GM12878 (cell line): ENCODE measurements around the gene ABCC5. TPM values are rescaled to one million over a fixed set of nuclear protein-coding genes. Genes with fewer than 3 reads are reported as not detected.

Experiments used
- ATAC-seq: fragments of 200-7000 bp; cut with Tn5 transposase; 3 replicates; pipeline ENCODE4 v1.9.1; 2020; ENCODE audit warnings: mild to moderate bottlenecking, moderate library complexity
- BruUV-seq: library from RNA; stranded (reverse); fragments of 400-500 nt; replicated peaks from 2 replicates; lab custom pipeline; 2021; lab: Mats Ljungman, UMichigan
- CTCF ChIA-PET: fragments of 300-600 bp; sonication (Branson Sonifier 250); formaldehyde crosslinking; extraction: SDS; loops from one replicate; lab custom pipeline; 2021; ENCODE audit warnings: inconsistent platforms; lab: Yijun Ruan, JAX
- POLR2A ChIA-PET: fragments of 350-600 bp; formaldehyde crosslinking; extraction: SDS; loops from one replicate; lab custom pipeline; 2021; ENCODE audit warnings: inconsistent platforms; lab: Charles Lee
- RAD21 ChIA-PET: fragments of 300-600 bp; sonication (Branson Sonifier 250); formaldehyde crosslinking; loops from one replicate; lab custom pipeline; 2023; ENCODE audit warnings: antibody characterized with exemption; ENCODE audit not compliant: unreplicated experiment; lab: Charles Lee
- SMC1A ChIA-PET: fragments of 300-600 bp; sonication (Branson Sonifier 250); formaldehyde crosslinking; loops from one replicate; lab custom pipeline; 2023; ENCODE audit not compliant: unreplicated experiment, uncharacterized antibody; lab: Charles Lee
- DNase-seq: peaks from one replicate; pipeline ENCODE4 v3.0.0-alpha.2; 2011; ENCODE audit warnings: low read depth, low spot score
- FAIRE-seq: peaks from 3 replicates; lab custom pipeline; 2011; peaks lifted over from hg19 to GRCh38; lab: Jason Lieb, UNC
- H2AFZ ChIP-seq: 2 replicates; pipeline ENCODE4 v1.6.0; 2011; ENCODE audit warnings: low read depth, low read length, control low read depth; ENCODE audit not compliant: control insufficient read depth
- H3K27ac ChIP-seq: 2 replicates; pipeline ENCODE4 v1.5.1; 2011; ENCODE audit warnings: control low read depth; ENCODE audit not compliant: control insufficient read depth, insufficient read depth
- H3K27me3 ChIP-seq, 2 experiments: replicated peaks in 1 of 2; 2 replicates each; pipeline versions ENCODE4 v1.6.0 to v1.6.1; 2011; ENCODE audit warnings: low read length in 1 of 2; ENCODE audit not compliant: control insufficient read depth in 2 of 2, insufficient read depth in 2 of 2
- H3K36me3 ChIP-seq, 2 experiments: 2 replicates each; pipeline ENCODE4 v1.5.1; 2011; ENCODE audit warnings: low read length in 1 of 2; ENCODE audit not compliant: control insufficient read depth in 2 of 2, insufficient read depth in 2 of 2
- H3K4me1 ChIP-seq: 2 replicates; pipeline ENCODE4 v1.6.1; 2011; ENCODE audit warnings: mild to moderate bottlenecking, low read length, moderate library complexity, mixed read lengths; ENCODE audit not compliant: control insufficient read depth, insufficient read depth
- H3K4me2 ChIP-seq: 2 replicates; pipeline ENCODE4 v1.6.0; 2011; ENCODE audit warnings: control low read depth; ENCODE audit not compliant: control insufficient read depth, insufficient read depth
- H3K4me3 ChIP-seq: fragments of 200-600 bp; sonication (generic); 2 replicates; pipeline ENCODE4 v1.5.1; 2016
- H3K79me2 ChIP-seq: 2 replicates; pipeline ENCODE4 v1.6.0; 2011; ENCODE audit warnings: low read length; ENCODE audit not compliant: control insufficient read depth, insufficient read depth
- H3K9ac ChIP-seq: 2 replicates; pipeline ENCODE4 v1.8.0; 2011; ENCODE audit warnings: low read length, control low read depth, mixed read lengths; ENCODE audit not compliant: control insufficient read depth, insufficient read depth
- H3K9me3 ChIP-seq: replicated peaks from 3 replicates; pipeline ENCODE4 v1.5.1; 2011; ENCODE audit warnings: mild to moderate bottlenecking, low read length; ENCODE audit not compliant: control insufficient read depth, insufficient read depth
- H4K20me1 ChIP-seq: 2 replicates; pipeline ENCODE4 v1.6.0; 2011; ENCODE audit not compliant: control insufficient read depth, insufficient read depth
- ATF2 ChIP-seq: IDR thresholded peaks from 2 replicates; pipeline ENCODE4 v1.6.1; 2012; ENCODE audit warnings: low read length, inconsistent platforms
- BACH1 ChIP-seq: fragments of 450-650 bp; IDR thresholded peaks from 2 replicates; pipeline ENCODE4 v1.6.1; 2017; ENCODE audit warnings: mild to moderate bottlenecking, borderline replicate concordance
- HSF1 ChIP-seq: fragments of 150-350 bp; IDR thresholded peaks from 2 replicates; pipeline ENCODE4 v1.6.1; 2014; ENCODE audit warnings: mild to moderate bottlenecking, low read depth, low read length
- LARP7 ChIP-seq: fragments of 450-650 bp; IDR thresholded peaks from 2 replicates; pipeline ENCODE4 v1.6.1; 2017; ENCODE audit warnings: mild to moderate bottlenecking
- MEF2A ChIP-seq: IDR thresholded peaks from 2 replicates; pipeline ENCODE4 v1.6.1; 2011; ENCODE audit warnings: low read depth, mild to moderate bottlenecking, low read length, moderate library complexity; ENCODE audit not compliant: insufficient read depth
- MYB ChIP-seq: fragments of 150-350 bp; IDR thresholded peaks from 2 replicates; pipeline ENCODE4 v1.6.1; 2014; ENCODE audit warnings: mild to moderate bottlenecking, low read depth, low read length, borderline replicate concordance
- ZBED1 ChIP-seq: IDR thresholded peaks from 2 replicates; pipeline ENCODE4 v1.6.1; 2016; ENCODE audit warnings: borderline replicate concordance
- WGBS: methylation state at CpG from one replicate; pipeline ENCODE4 v1.1.6; 2016; ENCODE audit warnings: low lambda C conversion rate; ENCODE audit not compliant: insufficient replicate concordance, insufficient coverage; ENCODE audit errors: missing lambda C conversion rate; 5-methylcytosine and 5-hydroxymethylcytosine counted together
- in situ Hi-C: fragments of 300-500 bp; cut with MboI; formaldehyde crosslinking; loops from 9 replicates; pipeline ENCODE4 v1.14.3; 2018; ENCODE audit warnings: mixed read lengths
- intact Hi-C: fragments of 100-400 bp; cut with micrococcal nuclease; formaldehyde crosslinking; loops from one replicate; pipeline ENCODE4 v1.14.2; 2022; ENCODE audit not compliant: unreplicated experiment
- polyA plus RNA-seq, 11 experiments: library from polyadenylated mRNA; depleted of rRNA in 4 of 11; unstranded in 6 of 11; stranded (reverse) in 5 of 11; fragments of >200 nt; fragmentation: Nextera tagmentation in 4 of 11; fragmentation: Illumina TruSeq in 1 of 11; extraction: Ambion mirVana in 4 of 11; extraction: Trizol in 1 of 11; gene quantifications; 1 replicate in 1 of 11; 2 replicates in 10 of 11; pipeline versions ENCODE4 v1.2.1 to v1.2.3, GENCODE V29; 2011 to 2016; ENCODE audit warnings: inconsistent platforms in 2 of 11, missing spikeins in 2 of 11, low read depth in 1 of 11
- total RNA-seq, 4 experiments: library from RNA; depleted of rRNA in 3 of 4; stranded (reverse); fragments of >200 nt in 3 of 4; fragmentation: Illumina TruSeq in 1 of 4; extraction: Trizol in 1 of 4; gene quantifications; 2 replicates each; pipeline versions ENCODE4 v1.2.1 to v1.2.3, GENCODE V29; 2013 to 2021

ABCC5 gene
- total and polyA plus RNA-seq, 10 of the 15 experiments (the other 5 are each of a cell fraction or from before 2014, with no cell fraction given): 6.0 to 17.8 (median 9.7) TPM

GRCh38 chr3:183879243-183879642 lies 138.4 kb downstream of the ABCC5 start:
- intact Hi-C loops: no loop called here
- Histone ChIP-seq H3K4me1 (peaks cover 4% of the 10 kb centered on the region), H3K9ac (no peak overlapping the region), H2AFZ (no peak overlapping the region), H3K4me3 (no peak overlapping the region), H3K4me2 (no peak overlapping the region), H4K20me1 (no peaks in the 10 kb centered on the region; the same call in none of the 2 replicates), H3K27ac (no peak overlapping the region), H3K79me2 (peaks cover 57% of the 10 kb centered on the region), H3K27me3 (no peaks in the 10 kb centered on the region), H3K9me3 (no peaks in the 10 kb centered on the region), H3K36me3 (peaks cover 0 to 11% of the 10 kb centered on the region in 2 experiments; a peak in 3 of 4 replicates)
- no peak for DNase-seq
- ChIA-PET CTCF (interaction anchor here (1.0 kb wide), 1 partner anchor 12 kb away, joined by 6 read pairs; no protein-coding TSS in a partner anchor), RAD21 (no interaction called here), SMC1A (interaction anchor here (0.6 kb wide), 1 partner anchor 141 kb away, joined by 4 read pairs; no protein-coding TSS in a partner anchor), POLR2A (no interaction called here)
- 95% methylated on average over 2 of the region's 2 CpGs for WGBS
- no TSS peak for BruUV-seq
- TF ChIP-seq HSF1 (no peak), MEF2A (no peak), ATF2 (no peak), MYB (no peak), LARP7 (no peak), ZBED1 (no peak), BACH1 (no peak)
- in situ Hi-C loops: no loop called here
- no peak for ATAC-seq
- FAIRE-seq: no peak
